Ishikawa (cell line): ENCODE results near the gene SDCCAG8.

ENCODE experiments used
- CEBPB ChIP-seq: IDR thresholded peaks from 2 replicates; pipeline ENCODE4 v1.6.1; 2012
- EGR1 ChIP-seq: IDR thresholded peaks from 2 replicates; pipeline ENCODE4 v1.6.1; 2012
- EP300 ChIP-seq: IDR thresholded peaks from 2 replicates; pipeline ENCODE4 v1.6.1; 2012; ENCODE audit warnings: borderline replicate concordance
- FOXM1 ChIP-seq: IDR thresholded peaks from 2 replicates; pipeline ENCODE4 v1.6.1; 2012; ENCODE audit warnings: low read depth, borderline replicate concordance
- MAX ChIP-seq: IDR thresholded peaks from 2 replicates; pipeline ENCODE4 v1.6.1; 2012
- RAD21 ChIP-seq: IDR thresholded peaks from 2 replicates; pipeline ENCODE4 v1.6.1; 2012; ENCODE audit warnings: low read depth
- REST ChIP-seq: IDR thresholded peaks from 2 replicates; pipeline ENCODE4 v1.6.1; 2012; ENCODE audit warnings: low read depth, mild to moderate bottlenecking
- TAF1 ChIP-seq: IDR thresholded peaks from 2 replicates; pipeline ENCODE4 v1.6.1; 2012; ENCODE audit warnings: low read depth, mild to moderate bottlenecking
- TCF12 ChIP-seq: IDR thresholded peaks from 2 replicates; pipeline ENCODE4 v1.6.1; 2012; ENCODE audit warnings: low read depth
- USF1 ChIP-seq: IDR thresholded peaks from 2 replicates; pipeline ENCODE4 v1.6.1; 2012
- YY1 ChIP-seq: IDR thresholded peaks from 2 replicates; pipeline ENCODE4 v1.6.1; 2012; ENCODE audit warnings: low read depth
- ZBTB7A ChIP-seq: IDR thresholded peaks from 2 replicates; pipeline ENCODE4 v1.6.1; 2012; ENCODE audit warnings: low read depth

GRCh38 chr1:243249214-243249613, 6.6 kb upstream of the SDCCAG8 start:
- TF ChIP-seq RAD21 (no peak), YY1 (no peak), ZBTB7A (no peak), MAX (no peak), CEBPB (no peak), TAF1 (no peak), EP300 (no peak), REST (no peak), TCF12 (no peak), EGR1 (no peak), FOXM1 (no peak), USF1 (no peak)
